AG20443 (cell line): ENCODE data around the gene ZNF304.

Experiments used
- DNase-seq: peaks from one replicate; pipeline ENCODE4 v3.0.0; 2012; ENCODE audit warnings: low spot score, mixed read lengths

ZNF304 gene

GRCh38 chr19:57350877-57351805 lies at the start of gene ZNF304:
TSS of gene ZNF304 (plus strand) at chr19:57351271. CDS start at chr19:57351665, 394 bp downstream.
- DNase-seq: peak; percentile 97

DNA sequence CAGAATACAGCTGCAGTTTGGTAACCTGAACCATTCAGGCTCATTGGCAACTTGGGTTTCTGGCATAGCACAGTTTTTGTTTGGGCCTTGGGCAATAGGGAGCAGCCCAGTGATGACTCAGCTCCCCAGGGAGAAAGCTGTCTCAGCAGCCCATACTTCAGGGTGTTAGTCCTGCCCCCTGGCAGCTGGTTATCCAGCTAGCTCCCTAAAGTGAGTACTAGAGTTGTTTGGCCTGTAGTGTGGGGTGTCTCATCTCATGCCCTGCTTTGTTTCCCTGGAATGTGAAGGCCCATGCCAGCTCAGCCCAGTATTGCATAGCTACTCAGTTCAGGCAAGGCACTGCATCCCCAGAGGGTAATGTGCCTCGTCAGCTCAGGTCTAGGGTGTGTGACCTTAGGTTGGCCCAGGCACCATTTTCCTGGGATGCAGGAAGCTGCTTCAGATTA lies 49.0 kb upstream of the ZNF304 start:
- DNase-seq: peak; percentile 61

DNA sequence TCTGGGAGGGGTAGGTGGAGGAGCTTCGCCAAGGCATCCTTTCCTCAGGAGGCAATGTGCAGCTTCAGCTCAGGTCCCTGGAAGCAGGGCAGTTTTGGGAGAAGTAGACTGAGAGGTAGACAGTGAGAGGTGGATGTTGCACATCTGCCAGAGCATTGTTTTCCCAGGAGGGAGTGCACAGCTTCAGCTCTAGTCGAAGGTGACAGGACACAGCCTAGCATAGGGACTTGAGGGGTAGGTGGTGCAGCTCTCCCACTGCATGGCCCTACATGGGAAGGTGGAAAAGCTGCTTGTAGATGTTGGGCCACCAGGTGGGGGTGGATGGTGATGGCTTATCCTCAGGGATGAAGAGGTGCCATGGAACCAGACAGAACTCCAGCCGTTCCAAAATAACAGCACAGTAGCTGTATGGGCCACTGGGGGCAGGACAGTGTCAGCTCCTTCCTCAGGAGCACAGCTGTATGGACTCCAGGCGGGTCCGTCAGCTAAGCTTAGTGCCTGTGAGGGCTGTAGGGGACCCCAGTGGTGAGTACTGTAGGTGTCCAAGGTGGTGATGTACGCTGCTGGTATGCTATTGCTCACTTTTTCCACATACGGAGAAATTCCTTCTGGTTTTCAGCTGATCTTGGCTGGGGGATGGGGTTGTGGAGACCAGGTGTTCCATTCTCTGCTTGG lies 48.2 kb upstream of the ZNF304 start:
- no peak for DNase-seq

GRCh38 chr19:57305056-57305455 lies 46.0 kb upstream of the ZNF304 start:
- DNase-seq: no peak

- DNase-seq: no peak
These were observed 42.6 kb upstream of the ZNF304 start for GRCh38 chr19:57308514-57308913.

DNA sequence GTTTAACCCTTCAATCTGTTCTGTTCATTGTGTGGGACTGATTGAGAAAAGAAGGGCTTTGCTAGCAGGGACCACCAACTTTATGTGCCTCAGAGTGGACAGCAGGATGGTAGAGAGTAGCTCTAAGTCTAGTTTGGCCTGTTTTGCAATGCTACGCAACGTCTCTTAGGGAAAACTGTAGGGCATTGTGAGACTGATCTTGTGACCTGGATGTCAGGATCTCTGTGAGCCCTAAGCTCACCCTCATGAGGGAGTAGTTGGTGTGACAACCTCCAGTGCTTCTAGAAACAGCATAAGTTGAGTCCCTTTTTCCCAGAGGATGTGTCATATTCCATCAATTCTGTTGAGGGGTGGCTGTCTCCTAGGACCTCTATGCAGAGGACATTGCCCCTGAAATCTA lies 40.3 kb upstream of the ZNF304 start:
- no peak for DNase-seq

DNA sequence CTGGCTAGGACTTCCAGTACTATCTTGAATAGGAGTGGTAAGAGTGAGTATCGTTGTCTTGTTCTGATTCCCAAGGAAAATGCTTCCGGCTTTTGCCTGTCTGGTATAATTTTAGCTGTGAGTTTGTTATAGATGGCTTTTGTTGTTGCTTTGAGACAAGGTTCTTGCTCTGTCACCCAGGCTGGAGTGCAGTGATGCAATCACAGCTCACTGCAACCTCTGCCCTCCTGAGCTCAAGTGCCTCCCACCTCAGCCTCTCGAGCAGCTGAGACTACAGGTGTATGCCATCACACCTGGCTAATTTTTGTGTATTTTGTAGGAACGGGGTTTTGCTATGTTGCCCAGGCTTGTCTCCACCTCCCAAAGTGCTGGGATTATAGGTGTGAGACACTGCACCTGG lies 36.9 kb upstream of the ZNF304 start:
- no peak for DNase-seq

- DNase-seq: peak; percentile 24
These were observed 33.6 kb upstream of the ZNF304 start for GRCh38 chr19:57317503-57317902.

- no peak for DNase-seq
These were observed 31.2 kb upstream of the ZNF304 start for GRCh38 chr19:57319869-57320179.

GRCh38 chr19:57320180-57321084 lies 30.6 kb upstream of the ZNF304 start, which contains the start of gene ZNF543:
TSS of gene ZNF543 (plus strand) at chr19:57320472. CDS start at chr19:57320854, 382 bp downstream.
- DNase-seq: peak; percentile 99

GRCh38 chr19:57321116-57321515 lies 30.0 kb upstream of the ZNF304 start:
- no peak for DNase-seq

DNA sequence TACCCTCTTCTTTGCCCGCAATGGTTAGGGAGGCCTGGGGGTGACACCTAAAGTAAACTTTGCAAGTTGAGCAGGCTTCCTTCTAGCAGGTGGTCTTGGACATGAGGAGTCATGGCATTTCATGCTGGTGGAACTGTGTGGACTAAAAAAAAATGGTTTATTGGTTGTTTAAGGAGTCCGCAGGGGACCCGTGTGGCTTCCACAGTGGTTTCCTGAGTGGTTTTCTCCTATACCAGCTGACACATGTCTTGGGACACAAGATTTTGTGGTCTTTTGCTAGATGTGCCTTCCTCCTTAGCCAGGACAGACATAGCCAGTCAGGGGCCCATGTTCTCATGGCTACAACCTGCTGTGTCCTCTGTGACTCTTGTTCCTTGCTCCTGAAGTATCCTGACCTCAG lies 29.3 kb upstream of the ZNF304 start:
- DNase-seq: no peak

- no peak for DNase-seq
These were observed 26.1 kb upstream of the ZNF304 start for GRCh38 chr19:57324992-57325391.

DNA sequence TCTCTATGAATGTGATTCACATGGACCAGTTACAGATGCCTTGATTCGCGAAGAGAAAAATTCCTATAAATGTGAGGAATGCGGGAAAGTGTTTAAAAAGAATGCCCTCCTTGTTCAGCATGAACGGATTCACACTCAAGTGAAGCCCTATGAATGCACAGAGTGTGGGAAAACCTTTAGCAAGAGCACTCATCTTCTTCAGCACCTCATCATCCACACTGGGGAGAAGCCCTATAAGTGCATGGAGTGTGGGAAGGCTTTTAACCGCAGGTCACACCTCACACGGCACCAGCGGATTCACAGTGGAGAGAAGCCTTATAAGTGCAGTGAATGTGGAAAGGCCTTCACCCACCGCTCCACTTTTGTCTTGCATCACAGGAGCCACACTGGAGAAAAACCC lies 23.1 kb upstream of the ZNF304 start:
- DNase-seq: no peak

DNA sequence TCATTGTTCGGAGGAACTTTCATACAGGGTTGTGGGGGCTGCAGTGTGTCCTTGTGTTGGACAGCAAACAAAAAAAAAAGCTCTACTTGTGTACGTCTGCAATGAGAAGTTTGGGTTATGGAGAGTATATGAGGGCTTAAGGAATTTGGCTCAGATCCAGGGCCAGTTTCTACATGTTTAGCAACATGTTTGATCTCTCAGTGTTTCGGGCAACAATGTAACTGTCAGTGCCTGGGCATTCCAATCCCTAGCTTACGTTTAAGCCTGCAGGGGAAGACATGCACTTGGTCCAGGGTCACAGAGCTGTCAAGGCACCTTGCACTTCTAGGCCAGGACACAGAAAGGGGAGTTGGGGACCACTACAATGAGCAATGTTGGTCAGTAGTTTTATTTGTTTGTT lies 16.9 kb upstream of the ZNF304 start:
- no peak for DNase-seq

DNA sequence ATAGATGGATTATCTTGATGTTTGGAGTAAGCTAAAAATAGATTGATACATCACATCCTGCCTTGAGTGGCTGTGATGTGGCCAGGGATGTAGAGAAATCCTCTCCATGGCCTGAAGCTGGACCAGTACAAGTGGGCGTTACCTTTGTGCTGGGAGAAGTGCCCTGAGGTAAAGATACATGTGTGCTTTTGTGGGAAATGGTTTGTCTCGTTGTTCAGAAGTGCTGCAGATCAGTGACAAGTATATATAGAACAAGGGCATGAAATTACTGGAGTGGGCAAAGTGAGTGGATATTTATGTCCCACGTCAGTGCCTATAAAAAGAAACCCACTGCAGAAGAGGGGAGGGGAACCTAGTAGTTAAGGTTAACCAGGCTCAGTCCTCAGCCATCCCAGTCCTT lies 12.2 kb upstream of the ZNF304 start:
- no peak for DNase-seq

GRCh38 chr19:57342582-57342981 lies 8.5 kb upstream of the ZNF304 start:
- DNase-seq: no peak

DNA sequence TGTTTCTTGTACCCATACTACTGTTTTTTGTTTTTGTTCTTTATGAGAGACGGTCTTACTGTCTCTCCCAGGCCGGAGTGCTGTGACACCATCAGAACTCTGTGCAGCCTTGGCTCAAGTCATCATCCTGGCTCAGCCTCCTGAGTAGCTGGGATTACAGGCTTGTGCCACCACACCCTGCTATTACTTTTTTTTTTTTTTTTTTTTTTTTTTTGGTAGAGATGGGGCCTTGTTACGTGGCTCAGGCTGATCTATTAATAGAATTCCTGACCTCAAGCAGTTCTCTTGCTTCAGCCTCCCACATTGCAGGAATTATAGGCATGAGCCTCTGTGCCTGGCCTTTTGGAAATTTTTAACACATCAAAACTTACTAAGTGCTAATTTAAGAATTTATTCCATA lies 2.9 kb upstream of the ZNF304 start:
- peak; percentile 67 for DNase-seq

DNA sequence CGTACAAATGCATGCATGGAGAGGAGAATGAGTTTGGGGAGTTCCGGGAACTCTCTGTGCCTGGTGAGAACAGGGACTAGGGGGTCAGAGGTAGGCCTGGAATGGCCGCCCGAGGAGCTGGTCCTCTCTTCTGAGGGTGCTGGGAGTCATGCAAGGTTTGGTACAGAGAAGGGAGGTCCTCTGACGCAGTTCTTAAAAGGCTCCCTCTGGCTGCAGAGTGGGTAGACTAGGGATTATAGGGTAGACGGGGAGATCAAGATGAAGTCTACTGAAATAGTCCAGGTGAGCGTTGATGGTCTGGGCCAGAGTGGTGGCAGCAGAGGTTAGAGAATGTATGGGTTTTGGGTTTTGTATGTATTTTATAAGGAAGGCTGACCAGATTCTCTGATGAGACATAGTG lies 796 bp downstream of the ZNF304 start:
- peak; percentile 22 for DNase-seq

DNA sequence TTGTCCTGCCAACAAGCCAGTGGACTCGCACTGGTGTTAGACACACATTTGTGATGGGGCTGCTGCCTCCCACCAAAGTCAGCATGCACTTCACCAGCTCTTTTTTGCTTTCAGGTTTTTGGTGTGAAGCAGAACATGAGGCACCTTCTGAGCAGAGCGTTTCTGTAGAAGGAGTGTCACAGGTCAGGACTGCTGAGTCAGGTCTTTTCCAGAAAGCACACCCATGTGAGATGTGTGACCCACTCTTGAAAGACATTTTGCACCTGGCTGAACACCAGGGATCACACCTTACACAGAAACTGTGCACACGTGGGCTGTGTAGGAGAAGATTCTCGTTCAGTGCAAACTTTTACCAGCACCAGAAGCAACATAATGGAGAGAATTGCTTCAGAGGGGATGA lies 4.8 kb downstream of the ZNF304 start:
- no peak for DNase-seq

- DNase-seq: no peak
These were observed 6.3 kb downstream of the ZNF304 start for GRCh38 chr19:57357406-57357805.

GRCh38 chr19:57359300-57359699 lies 8.2 kb downstream of the ZNF304 start:
- DNase-seq: no peak
